Naive thymus-derived CD8-positive, alpha-beta T cell (primary cell): ENCODE results near the gene ST8SIA2. TPM values are rescaled to one million over a fixed set of nuclear protein-coding genes. Genes with fewer than 3 reads are reported as not detected.

Experiments used
- ATAC-seq, 2 donors: fragments of 150-1000 bp; cut with Tn5 transposase in 1 of 2; sonication (Bioruptor Pico), chemical (Tn5 transposase) in 1 of 2; 1 replicate in 1 of 2; 2 replicates in 1 of 2; pipeline ENCODE4 v1.10.0; 2021; ENCODE audit warnings: mild to moderate bottlenecking in 2 of 2, moderate library complexity in 2 of 2
- POLR2A ChIA-PET: fragments of 350-600 bp; sonication (Branson Sonifier 250); formaldehyde crosslinking; loops from one replicate; lab custom pipeline; 2021; ENCODE audit warnings: antibody characterized with exemption; lab: Charles Lee
- DNase-seq, 10 donors: peaks; one replicate each; pipeline versions ENCODE4 v3.0.0 to v3.0.0-alpha.2; 2020 to 2022
- H3K27ac Mint-ChIP-seq, 10 donors: one replicate each; pipeline ENCODE4 v1.8.0; 2020 to 2022; ENCODE audit warnings: mild to moderate bottlenecking in 10 of 10, mixed read lengths in 10 of 10, moderate library complexity in 4 of 10, inconsistent platforms in 1 of 10
- H3K27me3 Mint-ChIP-seq, 5 donors: one replicate each; pipeline ENCODE4 v1.8.0; 2021 to 2022; ENCODE audit warnings: mixed read lengths in 5 of 5
- H3K36me3 Mint-ChIP-seq, 3 donors: one replicate each; pipeline ENCODE4 v1.8.0; 2020 to 2022; ENCODE audit warnings: mixed read lengths in 3 of 3, mild to moderate bottlenecking in 2 of 3, inconsistent platforms in 1 of 3
- H3K4me1 Mint-ChIP-seq, 4 donors: one replicate each; pipeline ENCODE4 v1.8.0; 2021 to 2022; ENCODE audit warnings: mixed read lengths in 4 of 4
- H3K4me3 Mint-ChIP-seq, 10 donors: one replicate each; pipeline ENCODE4 v1.8.0; 2020 to 2022; ENCODE audit warnings: mild to moderate bottlenecking in 10 of 10, mixed read lengths in 10 of 10, moderate library complexity in 6 of 10, inconsistent platforms in 1 of 10
- H3K9me3 Mint-ChIP-seq, 9 donors: one replicate each; pipeline ENCODE4 v1.8.0; 2020 to 2022; ENCODE audit warnings: mixed read lengths in 9 of 9, mild to moderate bottlenecking in 3 of 9, inconsistent platforms in 1 of 9, moderate library complexity in 1 of 9
- polyA plus RNA-seq, 3 donors: library from polyadenylated mRNA; unstranded; fragments of 300-500 nt; fragmentation: Illumina TruSeq; gene quantifications; one replicate each; pipeline ENCODE4 v1.2.3, GENCODE V29; 2021
- total RNA-seq, 8 experiments: library from RNA in 2 of 8; stranded (reverse) in 2 of 8; gene quantifications; one replicate each; pipeline ENCODE4 v1.2.3 and lab custom pipeline; 2021 to 2026

The ST8SIA2 gene
- total and polyA plus RNA-seq, 5 experiments from 2014 or later = not detected

- H3K27me3 Mint-ChIP-seq = peaks cover 12 to 32% (median 19%) of the 10 kb centered on the region in 5 donors
- DNase-seq = no peak
- POLR2A ChIA-PET = no interaction called here
- H3K4me3 Mint-ChIP-seq = no peak overlapping the region
- H3K9me3 Mint-ChIP-seq = no peaks in the 10 kb centered on the region
- peaks cover 0 to 6% (median 0%) of the 10 kb centered on the region in 4 donors for H3K4me1 Mint-ChIP-seq
- no peak overlapping the region for H3K27ac Mint-ChIP-seq
- no peaks in the 10 kb centered on the region for H3K36me3 Mint-ChIP-seq
- no peak for ATAC-seq
These were observed 28.3 kb downstream of the ST8SIA2 start for GRCh38 chr15:92421976-92422375.

- DNase-seq (no peak), ATAC-seq (no peak)
- Mint-ChIP-seq H3K36me3 (no peaks in the 10 kb centered on the region), H3K27ac (no peak overlapping the region), H3K9me3 (no peaks in the 10 kb centered on the region), H3K4me1 (peaks cover 0 to 6% (median 0%) of the 10 kb centered on the region in 4 donors), H3K4me3 (no peak overlapping the region), H3K27me3 (peaks cover 13 to 29% (median 18%) of the 10 kb centered on the region in 5 donors)
- POLR2A ChIA-PET = no interaction called here
These were observed 32.0 kb downstream of the ST8SIA2 start for GRCh38 chr15:92425578-92426225.

- Mint-ChIP-seq H3K9me3 (no peaks in the 10 kb centered on the region), H3K36me3 (no peaks in the 10 kb centered on the region), H3K4me3 (no peak overlapping the region), H3K4me1 (peaks cover 0 to 6% (median 0%) of the 10 kb centered on the region in 4 donors), H3K27ac (no peak overlapping the region), H3K27me3 (peaks cover 14 to 21% (median 18%) of the 10 kb centered on the region in 5 donors)
- no peak for DNase-seq
- ATAC-seq = no peak
- POLR2A ChIA-PET = no interaction called here
These were observed 35.8 kb downstream of the ST8SIA2 start for GRCh38 chr15:92429378-92430068.

GRCh38 chr15:92430069-92430440, 36.4 kb downstream of the ST8SIA2 start:
- no peak overlapping the region for H3K27ac Mint-ChIP-seq
- H3K4me3 Mint-ChIP-seq = no peak overlapping the region
- peaks cover 12 to 20% (median 15%) of the 10 kb centered on the region in 5 donors for H3K27me3 Mint-ChIP-seq
- ATAC-seq (no peak), DNase-seq (no peak)
- H3K36me3 Mint-ChIP-seq = no peaks in the 10 kb centered on the region
- no peaks in the 10 kb centered on the region for H3K9me3 Mint-ChIP-seq
- POLR2A ChIA-PET = no interaction called here
- peaks cover 0 to 6% (median 0%) of the 10 kb centered on the region in 4 donors for H3K4me1 Mint-ChIP-seq

- no peaks in the 10 kb centered on the region for H3K4me1 Mint-ChIP-seq
- no peak overlapping the region for H3K4me3 Mint-ChIP-seq
- no peak for ATAC-seq
- DNase-seq = no peak
- POLR2A ChIA-PET = no interaction called here
- no peaks in the 10 kb centered on the region for H3K9me3 Mint-ChIP-seq
- no peak overlapping the region for H3K27ac Mint-ChIP-seq
- H3K27me3 Mint-ChIP-seq = peaks cover 0 to 19% (median 0%) of the 10 kb centered on the region in 5 donors
- no peaks in the 10 kb centered on the region for H3K36me3 Mint-ChIP-seq
These were observed 41.5 kb downstream of the ST8SIA2 start for GRCh38 chr15:92435145-92435544.

- Mint-ChIP-seq H3K4me3 (no peak overlapping the region), H3K36me3 (no peaks in the 10 kb centered on the region), H3K27ac (no peak overlapping the region), H3K9me3 (no peaks in the 10 kb centered on the region), H3K27me3 (peaks cover 0 to 19% (median 0%) of the 10 kb centered on the region in 5 donors), H3K4me1 (no peaks in the 10 kb centered on the region)
- POLR2A ChIA-PET = no interaction called here
- ATAC-seq = no peak
- DNase-seq = no peak
These were observed 44.8 kb downstream of the ST8SIA2 start for GRCh38 chr15:92438471-92438870.

- ATAC-seq (no peak), DNase-seq (no peak)
- no peaks in the 10 kb centered on the region for H3K4me1 Mint-ChIP-seq
- H3K9me3 Mint-ChIP-seq = no peaks in the 10 kb centered on the region
- H3K27ac Mint-ChIP-seq = no peak overlapping the region
- POLR2A ChIA-PET = no interaction called here
- no peaks in the 10 kb centered on the region for H3K27me3 Mint-ChIP-seq
- no peak overlapping the region for H3K4me3 Mint-ChIP-seq
- H3K36me3 Mint-ChIP-seq = no peaks in the 10 kb centered on the region
These were observed 49.7 kb downstream of the ST8SIA2 start for GRCh38 chr15:92443381-92443780.

GRCh38 chr15:92444631-92445030, 51.0 kb downstream of the ST8SIA2 start:
- no peak for ATAC-seq
- POLR2A ChIA-PET = no interaction called here

GRCh38 chr15:92448370-92448769, 54.7 kb downstream of the ST8SIA2 start:
- Mint-ChIP-seq H3K4me3 (no peak overlapping the region), H3K36me3 (no peaks in the 10 kb centered on the region), H3K9me3 (no peaks in the 10 kb centered on the region), H3K4me1 (no peaks in the 10 kb centered on the region), H3K27ac (no peak overlapping the region), H3K27me3 (peaks cover 0 to 18% (median 4%) of the 10 kb centered on the region in 5 donors)
- POLR2A ChIA-PET = no interaction called here
- no peak for DNase-seq
- no peak for ATAC-seq

More at GRCh38 chr15:92444631-92445030, 51.0 kb downstream of the ST8SIA2 start:
- no peak overlapping the region for H3K4me3 Mint-ChIP-seq
- no peak overlapping the region for H3K27ac Mint-ChIP-seq
- no peaks in the 10 kb centered on the region for H3K4me1 Mint-ChIP-seq
- peaks cover 0 to under 1% (median 0%) of the 10 kb centered on the region in 5 donors for H3K27me3 Mint-ChIP-seq
- H3K9me3 Mint-ChIP-seq = no peaks in the 10 kb centered on the region
- DNase-seq = no peak
- no peaks in the 10 kb centered on the region for H3K36me3 Mint-ChIP-seq

GRCh38 chr15:92449476-92449875, 55.8 kb downstream of the ST8SIA2 start:
- no peak overlapping the region for H3K27ac Mint-ChIP-seq
- POLR2A ChIA-PET = no interaction called here
- no peaks in the 10 kb centered on the region for H3K36me3 Mint-ChIP-seq
- ATAC-seq (no peak), DNase-seq (no peak)
- H3K4me3 Mint-ChIP-seq = no peak overlapping the region
- no peaks in the 10 kb centered on the region for H3K9me3 Mint-ChIP-seq
- no peaks in the 10 kb centered on the region for H3K4me1 Mint-ChIP-seq
- peaks cover 0 to 18% (median 4%) of the 10 kb centered on the region in 5 donors for H3K27me3 Mint-ChIP-seq

GRCh38 chr15:92451225-92451825, 57.6 kb downstream of the ST8SIA2 start:
- peaks cover 0 to 18% (median 4%) of the 10 kb centered on the region in 5 donors for H3K27me3 Mint-ChIP-seq
- POLR2A ChIA-PET = no interaction called here

GRCh38 chr15:92452143-92452542, 58.5 kb downstream of the ST8SIA2 start:
- no peak for DNase-seq
- Mint-ChIP-seq H3K27ac (peak overlapping the region in 1 of 10 donors; percentile 13), H3K9me3 (no peaks in the 10 kb centered on the region), H3K27me3 (peaks cover 0 to 18% (median 4%) of the 10 kb centered on the region in 5 donors), H3K36me3 (no peaks in the 10 kb centered on the region), H3K4me3 (no peak overlapping the region), H3K4me1 (no peaks in the 10 kb centered on the region)
- POLR2A ChIA-PET = no interaction called here
- ATAC-seq = no peak

More at GRCh38 chr15:92451225-92451825, 57.6 kb downstream of the ST8SIA2 start:
- H3K36me3 Mint-ChIP-seq = no peaks in the 10 kb centered on the region
- no peak for DNase-seq
- no peak for ATAC-seq
- H3K4me1 Mint-ChIP-seq = no peaks in the 10 kb centered on the region
- H3K27ac Mint-ChIP-seq = no peak overlapping the region
- no peak overlapping the region for H3K4me3 Mint-ChIP-seq
- H3K9me3 Mint-ChIP-seq = no peaks in the 10 kb centered on the region

GRCh38 chr15:92453607-92454006, 59.9 kb downstream of the ST8SIA2 start:
- no peak for ATAC-seq
- POLR2A ChIA-PET = no interaction called here
- Mint-ChIP-seq H3K4me1 (no peaks in the 10 kb centered on the region), H3K36me3 (no peaks in the 10 kb centered on the region), H3K27me3 (peaks cover 0 to 18% (median 4%) of the 10 kb centered on the region in 5 donors), H3K4me3 (no peak overlapping the region), H3K9me3 (no peaks in the 10 kb centered on the region), H3K27ac (no peak overlapping the region)
- no peak for DNase-seq
